Measurements from ENCODE around the gene SMC1B. TPM values are rescaled to one million over a fixed set of nuclear protein-coding genes. Genes with fewer than 3 reads are reported as not detected.

SMC1B gene
- total RNA-seq, 2 donors from 2014 or later, result not detected

DNA sequence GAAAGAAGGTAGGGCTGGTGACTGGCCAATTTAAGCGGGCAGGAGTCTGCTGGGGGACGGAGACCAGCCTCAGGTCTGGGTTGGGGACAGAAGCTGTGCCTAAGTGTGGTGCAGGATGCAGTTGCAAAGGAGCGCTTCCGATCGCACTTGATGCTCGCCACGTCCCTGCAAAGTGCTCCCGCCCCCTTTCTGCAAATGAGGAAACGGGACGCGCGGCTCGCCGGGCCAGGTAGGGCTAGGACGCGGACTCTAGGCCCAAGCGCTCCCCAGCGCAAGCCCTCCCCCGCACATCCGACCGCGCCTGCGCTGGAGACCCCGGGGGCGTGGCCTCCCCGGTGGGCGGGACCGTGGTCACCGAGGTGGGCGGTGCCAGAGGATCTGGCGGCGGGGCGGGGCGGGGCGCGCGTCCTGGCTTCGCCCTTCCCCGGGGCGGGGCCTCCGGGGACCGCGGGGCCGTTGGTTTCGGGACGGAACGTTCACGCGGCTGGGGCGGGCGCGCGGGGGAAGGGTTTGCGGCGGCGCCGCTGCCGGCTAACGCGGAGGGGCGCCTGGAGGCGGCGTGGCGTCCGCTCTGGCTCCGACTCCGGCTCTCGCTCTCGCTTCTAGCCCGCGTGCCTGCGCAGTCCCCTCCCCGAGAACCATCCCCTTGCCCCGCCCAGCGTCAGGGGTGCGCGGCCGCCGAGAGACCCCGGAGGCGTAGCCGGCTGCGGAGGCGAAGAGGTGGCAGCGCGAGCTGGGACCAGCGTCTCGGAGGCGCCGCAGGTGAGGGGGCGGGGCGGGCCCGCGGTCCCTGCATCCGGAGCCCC, 103.8 kb downstream of the SMC1B start, which contains the start of gene FAM118A:
Gene FAM118A (plus strand): TSS at position 513 of the 806 bp plus-strand sequence. CDS start 12,446 bp downstream, outside the sequence.
- no peaks in the 10 kb centered on the region for H3K9me3 ChIP-seq
- H3K27me3 ChIP-seq, result no peaks in the 10 kb centered on the region
- peaks cover 0 to 35% of the 10 kb centered on the region in 2 donors for H3K4me1 ChIP-seq
- TF ChIP-seq, protein P1, sequence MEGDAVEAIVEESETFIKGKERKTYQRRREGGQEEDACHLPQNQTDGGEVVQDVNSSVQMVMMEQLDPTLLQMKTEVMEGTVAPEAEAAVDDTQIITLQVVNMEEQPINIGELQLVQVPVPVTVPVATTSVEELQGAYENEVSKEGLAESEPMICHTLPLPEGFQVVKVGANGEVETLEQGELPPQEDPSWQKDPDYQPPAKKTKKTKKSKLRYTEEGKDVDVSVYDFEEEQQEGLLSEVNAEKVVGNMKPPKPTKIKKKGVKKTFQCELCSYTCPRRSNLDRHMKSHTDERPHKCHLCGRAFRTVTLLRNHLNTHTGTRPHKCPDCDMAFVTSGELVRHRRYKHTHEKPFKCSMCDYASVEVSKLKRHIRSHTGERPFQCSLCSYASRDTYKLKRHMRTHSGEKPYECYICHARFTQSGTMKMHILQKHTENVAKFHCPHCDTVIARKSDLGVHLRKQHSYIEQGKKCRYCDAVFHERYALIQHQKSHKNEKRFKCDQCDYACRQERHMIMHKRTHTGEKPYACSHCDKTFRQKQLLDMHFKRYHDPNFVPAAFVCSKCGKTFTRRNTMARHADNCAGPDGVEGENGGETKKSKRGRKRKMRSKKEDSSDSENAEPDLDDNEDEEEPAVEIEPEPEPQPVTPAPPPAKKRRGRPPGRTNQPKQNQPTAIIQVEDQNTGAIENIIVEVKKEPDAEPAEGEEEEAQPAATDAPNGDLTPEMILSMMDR (IDR thresholded peaks at IDR 0.05), result peak in 1 of 2 donors; percentile 19
- no peaks in the 10 kb centered on the region for H3K36me3 ChIP-seq
- H3K4me3 ChIP-seq, result peak within 1 kb of the TSS; percentile 88 to 91
- H3K27ac ChIP-seq, result peak within 1 kb of the TSS; percentile 85 to 88
- peak; percentile 92 for DNase-seq (ENCODE audit: low spot score)

DNA sequence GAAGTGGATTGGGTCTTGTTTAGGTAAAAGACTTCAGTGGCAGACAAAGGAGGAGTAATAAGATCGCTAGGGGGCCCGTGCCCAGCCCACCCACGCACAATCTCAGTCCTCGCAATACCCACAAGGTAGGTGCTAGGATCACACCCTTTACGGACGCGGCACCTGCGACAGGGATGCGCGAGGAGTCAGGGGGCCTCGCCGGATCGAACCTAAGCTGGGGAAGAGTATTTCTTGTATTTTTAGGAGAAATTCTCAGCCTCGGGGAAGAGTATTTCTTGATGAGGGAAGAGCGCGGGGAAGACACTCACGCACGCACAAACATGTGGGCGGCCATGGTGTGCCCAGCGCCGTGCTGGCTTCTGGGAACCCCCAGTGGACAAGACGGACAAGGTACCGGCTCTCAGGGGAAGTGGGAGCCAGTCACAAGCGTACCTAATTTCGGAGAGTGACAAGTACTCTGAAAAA, 104.4 kb downstream of the SMC1B start:
- H3K4me3 ChIP-seq, result peak overlapping the region; percentile 23 to 91
- peaks cover 0 to 29% of the 10 kb centered on the region in 2 donors for H3K4me1 ChIP-seq
- H3K36me3 ChIP-seq, result no peaks in the 10 kb centered on the region
- no peaks in the 10 kb centered on the region for H3K9me3 ChIP-seq
- DNase-seq (ENCODE audit: low spot score), result no peak
- no peaks in the 10 kb centered on the region for H3K27me3 ChIP-seq
- TF ChIP-seq, protein P1 (IDR thresholded peaks at IDR 0.05), result no peak
- H3K27ac ChIP-seq, result peak overlapping the region; percentile 85 to 88

DNA sequence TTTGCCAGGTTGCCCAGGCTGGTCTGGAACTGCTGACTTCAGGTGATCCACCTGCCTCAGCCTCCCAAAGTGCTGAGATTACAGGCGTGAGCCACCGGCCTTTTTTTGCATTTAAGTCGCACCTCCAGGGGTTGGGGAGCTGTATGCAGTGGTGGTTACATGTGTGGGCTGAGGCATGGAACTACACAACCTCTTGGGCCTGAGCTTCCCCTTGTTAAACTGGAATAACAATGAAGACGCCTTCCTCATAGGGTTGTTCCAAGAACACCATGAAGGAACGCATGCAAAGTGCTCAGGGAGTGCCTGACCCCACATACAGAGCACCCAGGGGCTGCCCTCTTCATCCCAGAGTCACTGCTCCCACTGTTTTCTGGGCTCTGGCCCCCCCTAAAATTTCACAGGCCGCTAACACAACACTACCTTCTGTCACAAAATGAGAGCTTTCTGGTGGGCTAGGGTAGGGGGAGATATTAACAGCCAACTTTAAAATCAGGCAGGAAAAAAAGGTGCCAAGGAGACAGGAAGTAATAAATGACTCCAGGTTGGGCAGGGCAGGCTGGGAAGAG, 104.9 kb downstream of the SMC1B start:
- no peaks in the 10 kb centered on the region for H3K27me3 ChIP-seq
- H3K4me3 ChIP-seq, result no peak overlapping the region
- no peaks in the 10 kb centered on the region for H3K36me3 ChIP-seq
- H3K4me1 ChIP-seq, result peaks cover 0 to 24% of the 10 kb centered on the region in 2 donors
- H3K27ac ChIP-seq, result no peak overlapping the region
- no peak for DNase-seq (ENCODE audit: low spot score)
- no peaks in the 10 kb centered on the region for H3K9me3 ChIP-seq
- TF ChIP-seq, protein P1 (IDR thresholded peaks at IDR 0.05), result no peak

DNA sequence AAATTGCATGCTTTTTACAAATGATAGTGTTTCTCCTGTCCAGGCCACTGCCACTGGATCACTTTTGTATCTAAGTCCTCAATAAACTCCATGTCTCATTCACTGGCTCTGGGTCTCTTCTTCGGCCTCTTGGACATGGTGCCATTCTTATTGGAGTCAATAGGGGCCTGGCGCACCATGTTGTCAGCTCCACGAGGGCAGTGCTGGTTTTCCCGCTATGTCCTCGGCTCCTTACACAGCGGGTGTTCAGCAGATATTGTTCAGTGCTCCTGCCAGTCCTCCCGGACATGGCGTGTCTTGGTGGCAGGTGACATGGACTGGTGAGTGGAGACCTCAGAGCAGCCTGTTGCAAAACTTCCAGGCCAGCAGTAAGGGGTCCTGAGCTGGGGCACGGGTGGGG, 107.3 kb downstream of the SMC1B start:
- Histone ChIP-seq H3K9me3 (no peaks in the 10 kb centered on the region), H3K27ac (no peak overlapping the region)
- TF ChIP-seq, protein P1 (IDR thresholded peaks at IDR 0.05), result no peak

DNA sequence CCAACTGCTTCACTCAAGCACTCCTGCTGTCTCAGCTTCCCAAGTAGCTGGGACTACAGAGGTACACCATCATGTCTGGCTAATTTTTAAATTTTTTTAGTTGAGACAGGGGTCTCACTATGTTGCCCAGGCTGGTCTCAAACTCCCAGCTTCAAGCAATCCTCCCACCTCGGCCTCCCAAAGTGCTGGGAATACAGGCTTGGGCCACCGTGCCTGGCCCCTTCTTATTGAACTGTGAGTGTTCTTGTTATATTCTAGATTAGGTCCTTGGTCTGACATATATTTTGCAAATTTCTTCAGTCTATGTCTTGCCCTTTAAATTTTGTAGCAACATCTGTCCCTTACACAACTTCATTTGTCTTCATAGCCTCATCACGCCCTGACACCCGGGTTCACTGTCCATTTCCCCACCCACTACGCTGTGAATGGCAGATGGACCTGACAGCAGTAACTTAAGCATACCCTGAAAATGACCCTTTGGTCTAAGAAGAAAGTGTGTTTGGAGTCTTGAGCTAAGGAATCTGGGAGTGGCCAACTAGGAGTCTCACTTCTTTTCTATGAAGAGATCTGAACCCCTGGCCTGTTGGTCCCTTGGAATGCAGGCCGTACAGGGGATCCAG, 107.8 kb downstream of the SMC1B start:
- Histone ChIP-seq H3K27me3 (no peaks in the 10 kb centered on the region), H3K27ac (no peak overlapping the region), H3K36me3 (no peaks in the 10 kb centered on the region), H3K9me3 (no peaks in the 10 kb centered on the region), H3K4me1 (peaks cover 0 to 10% of the 10 kb centered on the region in 2 donors), H3K4me3 (no peak overlapping the region)
- TF ChIP-seq, protein P1 (IDR thresholded peaks at IDR 0.05), result no peak
- no peak for DNase-seq (ENCODE audit: low spot score)

More for the DNA sequence above, 107.3 kb downstream of the SMC1B start:
- Histone ChIP-seq H3K27me3 (no peaks in the 10 kb centered on the region), H3K4me3 (no peak overlapping the region), H3K36me3 (no peaks in the 10 kb centered on the region), H3K4me1 (peaks cover 0 to 16% of the 10 kb centered on the region in 2 donors)
- DNase-seq (ENCODE audit: low spot score), result no peak

All from right atrium auricular region (tissue), 2 donors.